ENCODE results near the gene PPP2R3B.
"Not testable (repeated sequence)": the region's sequence is repeated elsewhere in the genome, so short reads cannot be mapped to it uniquely, and the experiment has no call there.

The PPP2R3B gene

GRCh38 chrX:402857-403256 is 16.1 kb upstream of the PPP2R3B start:
- no peak for DNase-seq

GRCh38 chrX:400258-400657 is 13.6 kb upstream of the PPP2R3B start:
- no peak for DNase-seq

- DNase-seq = no peak
Measured at GRCh38 chrX:397575-397974, 10.9 kb upstream of the PPP2R3B start.

- no peak for DNase-seq
Measured at GRCh38 chrX:394830-395229, 8.1 kb upstream of the PPP2R3B start.

GRCh38 chrX:392575-392846 is 5.8 kb upstream of the PPP2R3B start:
- DNase-seq = no peak

- no peak for DNase-seq
Measured at GRCh38 chrX:391717-392574, 5.2 kb upstream of the PPP2R3B start.

- DNase-seq = no peak
Measured at GRCh38 chrX:390459-390858, 3.8 kb upstream of the PPP2R3B start.

- no peak for DNase-seq
Measured at GRCh38 chrX:389021-389441, 2.3 kb upstream of the PPP2R3B start.

GRCh38 chrX:387729-388128 is 1.0 kb upstream of the PPP2R3B start:
- DNase-seq = no peak

- DNase-seq = peak; percentile 11
Measured at GRCh38 chrX:386239-386767, 404 bp downstream of the PPP2R3B start.

- not testable (repeated sequence) for DNase-seq
Measured at GRCh38 chrX:385736-386135, 971 bp downstream of the PPP2R3B start.

- no peak for DNase-seq
Measured at GRCh38 chrX:384861-385260, 1.8 kb downstream of the PPP2R3B start.

- DNase-seq = peak; percentile 21
Measured at GRCh38 chrX:378443-378842, 8.3 kb downstream of the PPP2R3B start.

GRCh38 chrX:376206-376605 is 10.5 kb downstream of the PPP2R3B start:
- DNase-seq = not testable (repeated sequence)

- no peak for DNase-seq
Measured at GRCh38 chrX:375181-376036, 11.3 kb downstream of the PPP2R3B start.

- DNase-seq = no peak
Measured at GRCh38 chrX:374596-374995, 12.1 kb downstream of the PPP2R3B start.

- peak; percentile 34 for DNase-seq
Measured at GRCh38 chrX:373641-374471, 12.9 kb downstream of the PPP2R3B start.

GRCh38 chrX:372856-373640 is 13.7 kb downstream of the PPP2R3B start:
- DNase-seq = no peak

- no peak for DNase-seq
Measured at GRCh38 chrX:371907-372306, 14.8 kb downstream of the PPP2R3B start.

GRCh38 chrX:370963-371745 is 15.6 kb downstream of the PPP2R3B start:
- no peak for DNase-seq

GRCh38 chrX:370244-370962 is 16.3 kb downstream of the PPP2R3B start:
- no peak for DNase-seq
